HepG2 (cell line): ENCODE measurements around the gene GABBR2. TPM values are rescaled to one million over a fixed set of nuclear protein-coding genes. Genes with fewer than 3 reads are reported as not detected.

ENCODE experiments used
- ATAD3A ChIP-seq: sonication (generic); formaldehyde crosslinking; IDR thresholded peaks from 2 replicates; pipeline ENCODE4 v1.4.0; 2020; ENCODE audit warnings: missing genetic modification reagents
- BORCS8-MEF2B ChIP-seq: sonication (generic); formaldehyde crosslinking; IDR thresholded peaks from 2 replicates; pipeline ENCODE4 v1.8.0; 2022; ENCODE audit warnings: mild to moderate bottlenecking, missing genetic modification reagents
- DPF2 ChIP-seq: sonication (generic); formaldehyde crosslinking; IDR thresholded peaks from 2 replicates; pipeline ENCODE4 v1.4.0; 2020; ENCODE audit warnings: mild to moderate bottlenecking, low read depth, missing genetic modification reagents, borderline replicate concordance
- EED ChIP-seq: sonication (generic); formaldehyde crosslinking; IDR thresholded peaks from 2 replicates; pipeline ENCODE4 v1.5.0; 2020; ENCODE audit warnings: mild to moderate bottlenecking, missing genetic modification reagents
- ETV6 ChIP-seq: sonication (generic); formaldehyde crosslinking; conservative IDR thresholded peaks from 2 replicates; pipeline ENCODE4 v1.4.0; 2020; ENCODE audit warnings: missing genetic modification reagents
- HBP1 ChIP-seq: IDR thresholded peaks from 2 replicates; pipeline ENCODE4 v1.6.1; 2016; ENCODE audit warnings: low read depth, control low read depth
- HMG20B ChIP-seq: conservative IDR thresholded peaks from 2 replicates; pipeline ENCODE4 v1.6.1; 2016; ENCODE audit warnings: missing genetic modification reagents, missing compliant biosample characterization
- JDP2 ChIP-seq: sonication (generic); formaldehyde crosslinking; IDR thresholded peaks from 2 replicates; pipeline ENCODE4 v1.8.1; 2022; ENCODE audit warnings: missing genetic modification reagents, borderline replicate concordance
- KLF13 ChIP-seq: sonication (generic); formaldehyde crosslinking; IDR thresholded peaks from 2 replicates; pipeline ENCODE4 v1.4.0; 2020; ENCODE audit warnings: mild to moderate bottlenecking, missing genetic modification reagents
- KMT2B ChIP-seq: IDR thresholded peaks from 2 replicates; pipeline ENCODE4 v1.6.1; 2016; ENCODE audit warnings: missing genetic modification reagents, missing compliant biosample characterization
- ONECUT2 ChIP-seq: sonication (generic); formaldehyde crosslinking; IDR thresholded peaks from 2 replicates; pipeline ENCODE4 v1.4.0; 2020; ENCODE audit warnings: missing genetic modification reagents
- WIZ ChIP-seq: sonication (generic); formaldehyde crosslinking; IDR thresholded peaks from 2 replicates; pipeline ENCODE4 v1.5.1; 2020; ENCODE audit warnings: mild to moderate bottlenecking, missing genetic modification reagents
- ZMYM2 ChIP-seq: sonication (generic); formaldehyde crosslinking; IDR thresholded peaks from 2 replicates; pipeline ENCODE4 v1.8.0; 2022; ENCODE audit warnings: mild to moderate bottlenecking, missing genetic modification reagents
- ZNF160 ChIP-seq: sonication (generic); formaldehyde crosslinking; IDR thresholded peaks from 2 replicates; pipeline ENCODE4 v1.8.0; 2022; ENCODE audit warnings: mild to moderate bottlenecking, inconsistent platforms, missing genetic modification reagents
- ZNF430 ChIP-seq: sonication (generic); formaldehyde crosslinking; IDR thresholded peaks from 2 replicates; pipeline ENCODE4 v1.9.0; 2021; ENCODE audit warnings: mild to moderate bottlenecking, missing genetic modification reagents
- ZNF569 ChIP-seq: sonication (generic); formaldehyde crosslinking; IDR thresholded peaks from 2 replicates; pipeline ENCODE4 v1.5.0; 2020; ENCODE audit warnings: mild to moderate bottlenecking, missing genetic modification reagents, moderate library complexity, borderline replicate concordance
- ZNF652 ChIP-seq: IDR thresholded peaks from 2 replicates; pipeline ENCODE4 v1.6.1; 2016; ENCODE audit warnings: low read depth, borderline replicate concordance
- ZNF710 ChIP-seq: sonication (generic); formaldehyde crosslinking; IDR thresholded peaks from 2 replicates; pipeline ENCODE4 v1.5.0; 2020; ENCODE audit warnings: mild to moderate bottlenecking, missing genetic modification reagents, borderline replicate concordance
- ZNF761 ChIP-seq: sonication (generic); formaldehyde crosslinking; conservative IDR thresholded peaks from 2 replicates; pipeline ENCODE4 v1.4.0; 2020; ENCODE audit warnings: mild to moderate bottlenecking, missing genetic modification reagents
- ZNF772 ChIP-seq: sonication (generic); formaldehyde crosslinking; IDR thresholded peaks from 2 replicates; pipeline ENCODE4 v1.5.0; 2020; ENCODE audit warnings: mild to moderate bottlenecking, missing genetic modification reagents
- ZNF878 ChIP-seq: sonication (generic); formaldehyde crosslinking; IDR thresholded peaks from 2 replicates; pipeline ENCODE4 v1.8.1; 2023; ENCODE audit warnings: mild to moderate bottlenecking, missing genetic modification reagents, moderate library complexity
- polyA plus RNA-seq, 8 experiments: library from polyadenylated mRNA; depleted of rRNA in 3 of 8; stranded (reverse) in 7 of 8; unstranded in 1 of 8; fragments of >200 nt; fragmentation: Illumina TruSeq in 4 of 8; extraction: Trizol in 4 of 8; gene quantifications; 2 replicates each; pipeline versions ENCODE4 v1.2.1 to v1.2.3, GENCODE V29; 2011 to 2016; ENCODE audit warnings: low read depth in 4 of 8, missing spikeins in 1 of 8, mixed read lengths in 1 of 8; ENCODE audit not compliant: insufficient read depth in 1 of 8
- total RNA-seq, 5 experiments: library from RNA; depleted of rRNA; stranded (reverse); fragments of >200 nt; fragmentation: Illumina TruSeq; extraction: Trizol; gene quantifications; 2 replicates each; pipeline ENCODE4 v1.2.3, GENCODE V29; 2016; ENCODE audit warnings: low read depth in 1 of 5
- TF ChIP-seq, protein P1 (sequence below): sonication (generic); formaldehyde crosslinking; conservative IDR thresholded peaks from 2 replicates; pipeline ENCODE4 v1.8.0; 2022; ENCODE audit warnings: missing genetic modification reagents
- TF ChIP-seq, protein P2 (sequence below): sonication (generic); formaldehyde crosslinking; IDR thresholded peaks from 2 replicates; pipeline ENCODE4 v1.4.0; 2020; ENCODE audit warnings: mild to moderate bottlenecking, missing genetic modification reagents

GABBR2 gene
- total and polyA plus RNA-seq, 2 of the 13 experiments (the other 11 are each of a cell fraction or from before 2014, with no cell fraction given), result 0.02 TPM; not detected in 1

GRCh38 chr9:98255578-98256296, 453.0 kb downstream of the GABBR2 start, which contains the start of gene TBC1D2 (continued):
- TF ChIP-seq ZNF710 (peak; percentile 80; the same call in 1 of the 2 replicates), ZMYM2 (CRISPR knock-in tag) (no peak), ETV6 (CRISPR knock-in tag) (0 out of 2 replicates have a peak, but pooled peaks have one; percentile 63), ZNF160 (CRISPR knock-in tag) (peak; percentile 54; the same call in 1 of the 2 replicates), EED (no peak), DPF2 (CRISPR knock-in tag) (no peak), ONECUT2 (no peak), ZNF430 (CRISPR knock-in tag) (peak; percentile 81), HBP1 (CRISPR knock-in tag) (0 out of 2 replicates have a peak, but pooled peaks have one; percentile 7), KMT2B (peak; percentile 92), ZNF772 (CRISPR knock-in tag) (peak; percentile 35; the same call in 1 of the 2 replicates), ZNF878 (CRISPR knock-in tag) (no peak), JDP2 (no peak; the same call in 1 of the 2 replicates), ATAD3A (CRISPR knock-in tag) (no peak), KLF13 (CRISPR knock-in tag) (0 out of 2 replicates have a peak, but pooled peaks have one; percentile 60), WIZ (peak; percentile 24; the same call in 1 of the 2 replicates), ZNF652 (CRISPR knock-in tag) (no peak), BORCS8-MEF2B (CRISPR knock-in tag) (peak; percentile 78), ZNF761 (CRISPR knock-in tag) (no peak; the same call in 1 of the 2 replicates), HMG20B (CRISPR knock-in tag) (no peak; the same call in none of the 2 replicates), ZNF569 (CRISPR knock-in tag) (no peak)
- TF ChIP-seq, protein P1, sequence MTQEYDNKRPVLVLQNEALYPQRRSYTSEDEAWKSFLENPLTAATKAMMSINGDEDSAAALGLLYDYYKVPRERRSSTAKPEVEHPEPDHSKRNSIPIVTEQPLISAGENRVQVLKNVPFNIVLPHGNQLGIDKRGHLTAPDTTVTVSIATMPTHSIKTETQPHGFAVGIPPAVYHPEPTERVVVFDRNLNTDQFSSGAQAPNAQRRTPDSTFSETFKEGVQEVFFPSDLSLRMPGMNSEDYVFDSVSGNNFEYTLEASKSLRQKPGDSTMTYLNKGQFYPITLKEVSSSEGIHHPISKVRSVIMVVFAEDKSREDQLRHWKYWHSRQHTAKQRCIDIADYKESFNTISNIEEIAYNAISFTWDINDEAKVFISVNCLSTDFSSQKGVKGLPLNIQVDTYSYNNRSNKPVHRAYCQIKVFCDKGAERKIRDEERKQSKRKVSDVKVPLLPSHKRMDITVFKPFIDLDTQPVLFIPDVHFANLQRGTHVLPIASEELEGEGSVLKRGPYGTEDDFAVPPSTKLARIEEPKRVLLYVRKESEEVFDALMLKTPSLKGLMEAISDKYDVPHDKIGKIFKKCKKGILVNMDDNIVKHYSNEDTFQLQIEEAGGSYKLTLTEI, result no peak
- TF ChIP-seq, protein P2, sequence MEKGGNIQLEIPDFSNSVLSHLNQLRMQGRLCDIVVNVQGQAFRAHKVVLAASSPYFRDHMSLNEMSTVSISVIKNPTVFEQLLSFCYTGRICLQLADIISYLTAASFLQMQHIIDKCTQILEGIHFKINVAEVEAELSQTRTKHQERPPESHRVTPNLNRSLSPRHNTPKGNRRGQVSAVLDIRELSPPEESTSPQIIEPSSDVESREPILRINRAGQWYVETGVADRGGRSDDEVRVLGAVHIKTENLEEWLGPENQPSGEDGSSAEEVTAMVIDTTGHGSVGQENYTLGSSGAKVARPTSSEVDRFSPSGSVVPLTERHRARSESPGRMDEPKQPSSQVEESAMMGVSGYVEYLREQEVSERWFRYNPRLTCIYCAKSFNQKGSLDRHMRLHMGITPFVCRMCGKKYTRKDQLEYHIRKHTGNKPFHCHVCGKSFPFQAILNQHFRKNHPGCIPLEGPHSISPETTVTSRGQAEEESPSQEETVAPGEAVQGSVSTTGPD, result no peak
